ENCODE data around the gene PBX1.

The PBX1 gene

DNA sequence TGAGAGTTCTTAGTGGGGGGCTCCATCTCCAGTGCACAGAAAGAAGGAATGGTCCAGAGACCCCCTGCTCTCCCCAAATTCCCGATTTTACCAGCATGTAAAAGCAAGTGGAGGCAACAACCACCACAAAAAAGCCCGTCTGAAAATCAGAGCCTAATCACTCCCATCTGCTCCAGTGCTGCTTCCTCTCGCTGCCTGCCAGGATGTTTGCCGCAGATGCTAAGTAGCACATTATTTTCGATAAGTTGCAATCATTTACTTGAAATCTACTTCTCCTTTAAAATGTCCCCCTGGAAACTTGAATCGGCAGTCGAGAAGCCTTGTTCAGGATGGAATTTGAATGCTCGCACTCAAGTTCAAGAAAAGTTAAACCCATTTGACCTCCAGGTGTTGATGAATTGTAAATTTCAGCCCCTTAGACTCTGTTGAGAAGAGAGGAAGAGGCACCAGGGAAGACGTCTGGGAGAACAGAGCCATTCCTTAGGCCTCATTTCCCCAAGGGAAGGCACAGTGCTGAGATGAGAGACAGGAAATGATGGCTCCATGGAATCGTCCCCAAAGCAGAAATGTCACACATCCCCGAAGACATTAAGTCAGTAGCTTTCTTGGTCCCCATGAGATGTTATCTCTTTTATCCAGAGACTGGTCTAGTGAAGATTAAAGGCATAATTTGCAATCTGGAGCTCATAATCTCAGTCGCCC, 221.3 kb downstream of the PBX1 start:
- no peak for DNase-seq (ENCODE audit: low spot score)

DNA sequence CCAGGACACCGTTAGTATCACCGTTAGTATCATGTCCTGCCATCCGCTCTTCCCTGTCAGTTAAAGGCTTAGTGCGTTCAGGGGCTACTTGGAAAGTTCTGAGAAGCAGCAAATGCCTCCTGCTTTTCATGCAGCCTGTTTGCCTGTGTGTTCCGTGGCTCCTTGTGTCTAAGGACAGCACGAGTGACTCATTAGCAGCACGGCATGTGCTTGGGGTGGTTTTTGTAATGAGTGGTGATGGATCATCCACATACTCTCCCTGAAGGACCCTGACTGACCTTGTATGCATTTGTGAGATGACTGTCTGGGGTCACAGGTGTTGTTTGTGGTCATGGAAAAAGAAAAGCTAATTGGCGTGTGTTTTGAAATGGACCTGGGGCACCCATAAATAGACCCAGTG, 221.9 kb downstream of the PBX1 start:
- DNase-seq (ENCODE audit: low spot score): peak; percentile 79

DNA sequence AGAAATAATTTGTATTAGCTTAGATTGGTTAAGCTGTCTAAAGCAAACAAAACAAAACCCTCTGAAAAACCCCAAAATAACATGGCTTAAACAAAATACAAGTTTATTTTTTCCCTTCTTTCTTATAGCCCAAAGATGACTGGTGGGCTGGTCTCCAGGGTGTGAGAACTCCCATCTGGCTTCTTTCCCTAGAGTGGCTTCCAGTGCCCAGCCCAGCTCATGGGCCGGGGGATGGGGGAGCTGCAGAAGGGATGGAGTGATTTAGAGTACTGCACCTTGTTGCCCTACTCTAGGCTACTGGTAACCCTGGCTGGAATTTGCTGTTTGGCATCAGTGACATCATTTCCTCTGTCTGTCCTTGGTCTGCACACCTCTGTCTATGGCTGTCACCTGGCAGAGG, 223.0 kb downstream of the PBX1 start:
- no peak for DNase-seq (ENCODE audit: low spot score)

DNA sequence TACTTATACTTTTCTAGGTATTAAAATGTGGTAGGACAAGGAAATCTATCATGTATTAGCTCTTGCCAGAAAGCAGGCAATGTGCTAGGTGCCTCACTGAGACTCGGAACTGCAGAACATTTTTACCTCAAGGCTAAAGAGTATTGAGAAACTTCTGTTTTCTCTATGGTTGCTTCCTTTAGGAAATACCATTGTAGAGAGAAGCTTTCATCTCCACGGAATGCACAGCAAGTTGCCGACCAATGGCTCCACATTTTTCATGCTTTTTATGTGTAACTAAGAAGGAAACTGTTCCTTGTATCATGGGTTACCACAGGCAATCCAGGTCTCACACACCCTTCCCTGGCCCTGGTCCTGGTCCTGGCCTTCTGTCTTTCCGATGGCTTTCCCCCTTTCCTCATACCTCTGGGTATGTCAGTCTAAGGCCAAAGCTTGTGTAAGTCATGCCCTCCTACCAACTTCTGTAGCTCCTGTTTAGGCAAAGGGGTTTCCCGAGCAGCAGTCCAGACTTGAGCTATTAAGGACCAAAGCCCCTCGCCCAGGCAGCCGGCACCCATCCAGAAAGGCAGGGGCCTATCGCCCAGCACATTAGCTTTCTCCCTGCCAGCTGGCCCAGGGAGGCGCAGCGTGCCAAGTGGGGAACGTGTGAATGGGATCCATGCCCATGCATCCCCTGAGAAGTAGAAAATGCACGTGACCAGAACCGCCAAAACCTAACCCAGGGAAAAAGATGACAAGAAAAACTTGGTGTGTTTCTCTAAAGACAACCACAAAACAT, 225.0 kb downstream of the PBX1 start:
- DNase-seq (ENCODE audit: low spot score): no peak

DNA sequence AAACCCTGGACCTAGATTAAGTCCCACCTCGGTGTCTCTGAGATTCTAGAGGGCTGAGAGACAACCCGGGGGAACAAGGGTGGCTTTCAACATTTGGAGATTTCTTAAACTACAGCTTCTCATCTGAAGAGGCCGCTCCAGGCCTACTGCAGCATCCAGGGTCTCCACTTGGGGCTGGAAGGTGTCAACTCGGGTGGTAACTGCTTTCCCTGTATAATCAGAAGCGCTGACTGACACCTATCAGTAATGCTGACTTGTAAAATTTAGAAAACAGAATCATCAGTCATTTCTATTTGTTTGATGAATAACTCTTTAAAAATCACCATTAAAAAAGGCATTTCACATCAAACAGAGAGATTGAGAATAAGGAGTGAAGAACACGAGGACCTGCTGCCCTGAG, 226.0 kb downstream of the PBX1 start:
- no peak for DNase-seq (ENCODE audit: low spot score)

DNA sequence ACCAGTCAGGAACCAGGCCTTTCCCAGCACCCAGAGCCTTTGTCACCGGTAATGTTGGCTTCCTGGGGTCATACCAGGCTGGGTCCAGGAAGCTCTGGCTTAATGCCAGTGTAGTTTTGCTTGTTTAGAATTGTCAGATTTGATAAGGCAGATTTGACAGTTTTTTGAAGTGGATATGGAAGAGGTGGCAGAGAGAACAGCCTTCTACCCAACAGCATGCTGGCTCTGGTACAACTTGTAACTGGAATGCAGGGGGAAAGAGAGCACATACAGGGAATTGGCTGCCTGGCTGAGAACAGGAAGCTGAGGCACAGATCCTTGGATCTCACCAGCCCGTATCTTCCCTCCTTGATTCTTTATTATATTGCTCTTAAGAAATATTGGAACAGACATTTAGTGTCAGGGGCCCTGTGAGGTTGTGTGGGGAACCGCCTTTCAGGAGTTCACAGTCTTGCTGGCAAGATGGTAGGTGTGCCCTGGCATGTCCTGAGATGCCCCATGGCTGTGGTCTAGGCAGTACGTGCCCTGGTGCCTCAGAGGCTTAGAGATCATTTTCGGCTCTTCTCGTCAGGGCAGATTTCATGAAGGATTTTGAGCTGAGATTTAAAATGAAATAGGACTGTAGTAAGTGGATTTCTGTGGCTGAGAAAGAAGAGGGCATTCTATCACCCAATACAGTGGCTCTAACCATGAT, 227.0 kb downstream of the PBX1 start:
- no peak for DNase-seq (ENCODE audit: low spot score)

DNA sequence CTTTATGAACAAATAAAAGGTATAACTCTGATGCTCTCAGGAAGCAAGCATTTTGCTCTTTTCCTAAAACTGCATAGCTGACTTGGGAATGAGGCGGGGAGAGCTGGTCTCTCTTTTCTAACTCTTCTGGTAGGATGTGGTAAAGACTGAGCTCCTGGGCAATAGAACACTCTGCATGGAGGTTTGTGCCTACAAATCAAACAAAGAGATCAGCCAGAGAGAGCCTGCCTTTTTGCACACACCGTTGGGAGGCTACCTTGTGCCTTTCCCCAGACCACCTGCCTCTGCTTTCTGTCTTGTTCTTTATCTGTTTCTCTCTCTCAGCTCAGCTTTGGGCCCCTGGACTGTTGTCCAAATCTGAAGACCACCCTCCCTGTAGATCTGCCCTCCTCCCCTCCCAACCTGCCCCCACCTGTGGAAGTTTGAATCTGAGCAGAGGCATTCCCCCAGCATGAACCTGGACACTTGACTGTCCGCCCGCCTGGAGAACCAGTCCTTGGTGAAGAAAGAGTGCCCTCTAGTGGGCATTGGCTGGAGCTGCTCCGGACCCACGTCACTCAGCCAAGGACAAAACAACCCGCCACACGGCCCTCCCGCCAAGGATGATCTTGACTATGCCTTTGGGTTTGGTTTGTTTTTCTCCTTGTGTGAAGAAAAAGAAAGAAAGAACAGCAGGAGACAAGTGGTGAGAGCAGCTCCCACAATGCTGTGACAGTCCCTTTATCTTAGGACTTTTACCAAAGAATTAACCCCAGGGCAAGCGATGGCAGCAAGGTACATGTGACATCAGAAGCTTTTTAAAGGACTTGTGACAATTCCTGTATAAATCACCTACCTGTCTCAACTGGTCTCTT, 228.2 kb downstream of the PBX1 start:
- peak; percentile 74 for DNase-seq (ENCODE audit: low spot score)

DNA sequence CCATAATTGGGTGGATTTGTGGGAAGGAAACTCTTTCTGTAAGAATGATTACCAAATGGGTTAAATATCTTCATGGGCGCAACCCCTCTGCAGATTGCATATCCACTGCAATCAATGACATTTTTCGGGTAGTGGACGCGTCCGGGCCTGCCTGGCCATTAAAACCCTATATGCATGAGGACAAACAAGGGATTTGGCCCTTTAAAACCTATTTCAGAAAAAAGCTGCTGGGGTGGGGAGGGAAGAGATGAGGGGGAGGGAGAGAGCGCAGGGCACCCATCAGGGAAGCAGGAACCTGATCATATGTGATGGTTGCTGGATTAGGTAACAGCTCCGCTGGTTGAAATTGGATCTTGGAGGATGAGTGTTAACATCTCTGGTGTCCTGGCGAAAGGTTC, 228.8 kb downstream of the PBX1 start:
- DNase-seq (ENCODE audit: low spot score): no peak

DNA sequence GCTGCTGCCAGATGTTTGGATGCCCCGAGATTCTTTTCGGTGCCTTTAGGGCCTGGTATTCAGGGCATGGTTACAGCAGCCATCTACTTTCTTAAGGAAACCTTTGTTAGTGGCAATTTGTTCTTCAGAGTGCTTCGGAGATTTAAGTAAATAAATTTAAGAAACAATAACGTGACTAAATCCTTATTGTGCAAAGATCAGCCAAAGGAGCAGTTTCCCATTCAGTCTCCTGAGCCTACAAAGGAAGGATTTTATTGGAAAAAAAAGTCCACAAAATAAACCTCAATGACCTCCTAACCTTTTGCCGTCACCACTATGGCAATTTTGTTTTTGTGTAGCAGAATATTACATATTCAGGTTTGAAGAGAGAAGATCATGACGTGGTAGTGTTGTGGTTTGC, 231.1 kb downstream of the PBX1 start:
- no peak for DNase-seq (ENCODE audit: low spot score)

DNA sequence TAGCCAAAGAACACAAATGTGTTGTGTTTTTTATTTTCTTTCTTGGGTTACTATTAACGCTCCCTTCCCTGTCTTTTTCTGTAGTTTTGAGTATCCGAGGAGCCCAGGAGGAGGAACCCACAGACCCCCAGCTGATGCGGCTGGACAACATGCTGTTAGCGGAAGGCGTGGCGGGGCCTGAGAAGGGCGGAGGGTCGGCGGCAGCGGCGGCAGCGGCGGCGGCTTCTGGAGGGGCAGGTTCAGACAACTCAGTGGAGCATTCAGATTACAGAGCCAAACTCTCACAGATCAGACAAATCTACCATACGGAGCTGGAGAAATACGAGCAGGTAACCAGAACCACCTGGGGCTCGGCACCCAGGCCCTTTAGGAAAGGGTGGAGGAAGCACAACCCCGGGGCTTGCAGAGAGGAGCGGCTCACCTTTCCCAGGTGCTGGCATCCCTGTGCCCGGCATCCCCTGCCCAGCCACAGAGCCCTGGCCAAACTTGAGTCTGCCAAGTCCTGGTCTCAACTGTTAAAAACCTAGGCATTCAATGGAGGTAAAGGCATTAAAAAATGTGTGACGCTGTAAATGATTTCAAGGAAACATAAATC, 233.5 kb downstream of the PBX1 start:
- DNase-seq (ENCODE audit: low spot score): no peak

DNA sequence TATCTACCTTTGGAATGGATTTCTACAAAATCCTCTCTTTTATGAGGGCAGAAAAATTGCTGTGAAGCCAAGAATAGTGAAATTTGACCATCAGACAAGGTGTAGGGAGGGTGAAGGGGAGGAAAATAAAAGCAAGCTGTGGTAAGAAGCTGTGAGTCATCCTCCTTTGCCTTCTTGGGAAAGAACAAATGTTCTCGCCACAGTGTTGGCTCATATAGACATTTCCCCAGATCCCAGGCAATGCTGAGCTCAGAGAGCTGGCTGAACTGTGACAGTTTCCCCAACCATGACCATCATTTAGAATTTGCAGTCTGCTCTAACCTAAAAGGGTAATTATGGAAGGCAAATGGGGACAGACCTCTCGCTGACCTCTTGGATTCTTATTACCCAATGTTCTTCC, 235.4 kb downstream of the PBX1 start:
- DNase-seq (ENCODE audit: low spot score): peak; percentile 81

DNA sequence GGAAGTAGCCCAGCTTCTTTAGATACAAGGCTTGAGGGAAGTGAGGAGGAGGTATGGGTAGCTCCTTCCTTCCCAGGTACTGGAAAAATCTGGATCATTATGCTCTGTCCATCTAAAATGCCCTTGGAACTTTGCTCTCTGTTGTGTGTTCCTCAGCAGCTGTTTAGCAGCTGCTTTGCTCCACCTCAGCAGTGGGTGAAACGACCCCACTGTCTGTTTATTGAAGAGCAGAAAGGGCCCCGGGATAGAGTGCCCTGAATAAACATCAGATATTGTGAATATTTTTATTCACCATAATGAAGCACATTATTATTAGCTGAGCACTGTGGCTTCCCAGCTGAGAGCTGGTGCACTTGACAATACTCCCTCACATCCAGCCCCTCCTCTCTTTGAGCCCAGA, 237.9 kb downstream of the PBX1 start:
- no peak for DNase-seq (ENCODE audit: low spot score)

DNA sequence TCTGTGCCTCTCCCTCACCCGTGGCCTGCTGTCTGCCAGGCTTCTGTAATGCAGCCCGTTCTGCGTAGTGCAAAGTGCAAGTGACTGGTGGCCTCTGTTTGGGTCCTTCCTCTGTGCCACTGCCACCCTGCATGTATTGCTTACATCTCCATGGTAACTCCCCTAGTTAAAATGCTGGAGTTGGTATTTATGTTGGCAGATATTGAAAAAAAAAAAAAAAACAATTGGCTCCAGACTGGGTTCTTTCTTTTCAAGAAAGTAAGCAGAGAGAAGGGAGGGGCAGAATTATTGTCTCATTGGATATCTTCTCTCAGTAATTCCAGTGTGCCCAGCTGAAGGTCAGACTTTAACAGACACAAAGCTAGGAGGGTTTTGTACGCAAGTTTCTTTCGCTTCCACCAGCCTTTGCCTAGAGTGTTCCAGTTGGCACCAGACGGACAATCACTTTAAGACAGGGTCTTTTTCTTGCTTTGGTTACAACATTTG, 242.3 kb downstream of the PBX1 start:
- DNase-seq (ENCODE audit: low spot score): no peak

DNA sequence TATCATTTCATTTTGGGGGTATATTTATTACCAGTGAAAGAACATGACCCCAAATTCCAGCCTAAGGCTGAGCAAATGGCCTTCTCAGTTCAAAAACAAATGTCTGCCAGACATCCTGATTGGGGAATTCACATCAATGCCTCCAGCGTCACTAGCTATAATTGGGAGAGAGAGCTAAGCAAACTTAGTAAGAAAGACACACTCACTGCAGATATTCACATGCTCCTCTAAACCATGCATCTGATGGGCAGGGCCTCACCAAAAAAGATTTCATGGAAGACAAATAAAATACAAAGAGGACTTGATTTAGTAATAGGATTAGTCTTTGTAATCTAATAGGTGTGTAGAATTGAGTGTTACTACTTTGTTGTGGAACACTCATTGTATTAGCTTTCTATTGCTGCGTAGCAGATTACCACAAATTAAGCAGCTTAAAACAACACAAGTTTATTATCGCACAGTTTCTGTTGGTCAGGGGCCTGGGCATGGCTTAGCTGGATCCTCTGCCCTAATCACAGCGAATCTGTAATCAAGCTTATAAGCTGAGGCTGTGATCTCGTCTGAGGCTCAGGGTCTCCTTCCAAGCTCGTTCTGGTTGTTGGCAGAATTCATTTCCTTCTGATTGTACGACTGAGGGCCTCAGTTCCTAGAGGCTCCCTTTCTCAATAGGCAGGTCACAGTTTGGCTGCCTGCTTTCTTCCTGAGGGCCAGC, 243.0 kb downstream of the PBX1 start:
- DNase-seq (ENCODE audit: low spot score): no peak

DNA sequence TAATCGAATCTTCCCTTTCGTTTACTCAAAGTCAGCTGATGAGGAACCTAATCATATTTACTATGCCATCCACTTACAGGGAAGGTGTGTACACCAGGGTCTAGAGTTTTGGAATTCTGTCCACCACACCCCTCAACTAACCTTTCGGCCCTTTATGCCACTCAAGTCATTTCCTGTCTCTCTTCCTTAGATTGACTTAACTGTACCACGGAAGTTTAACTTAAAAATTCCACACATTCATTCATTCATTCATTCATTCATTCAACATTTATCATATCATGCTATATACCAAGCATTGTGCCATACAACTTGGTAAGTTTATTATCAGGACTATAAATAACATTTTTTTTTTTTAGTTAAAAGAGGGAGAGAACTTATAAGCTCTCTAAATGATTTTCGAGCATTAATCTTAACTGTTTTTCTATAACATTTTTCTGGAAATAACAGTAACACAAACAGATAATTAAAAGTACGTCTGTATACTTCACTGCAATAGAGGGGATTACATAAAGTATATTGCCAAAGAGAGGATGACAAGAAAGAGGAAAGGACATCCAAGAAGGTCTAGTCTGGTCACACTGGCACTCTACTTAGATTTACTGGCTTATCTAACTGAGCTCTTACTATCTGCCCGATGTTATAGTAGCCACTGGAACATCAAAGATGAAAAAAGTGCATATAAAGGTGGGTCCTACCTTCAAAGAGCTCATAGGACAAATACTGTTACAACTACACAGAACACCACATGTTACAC, 243.7 kb downstream of the PBX1 start:
- DNase-seq (ENCODE audit: low spot score): no peak

DNA sequence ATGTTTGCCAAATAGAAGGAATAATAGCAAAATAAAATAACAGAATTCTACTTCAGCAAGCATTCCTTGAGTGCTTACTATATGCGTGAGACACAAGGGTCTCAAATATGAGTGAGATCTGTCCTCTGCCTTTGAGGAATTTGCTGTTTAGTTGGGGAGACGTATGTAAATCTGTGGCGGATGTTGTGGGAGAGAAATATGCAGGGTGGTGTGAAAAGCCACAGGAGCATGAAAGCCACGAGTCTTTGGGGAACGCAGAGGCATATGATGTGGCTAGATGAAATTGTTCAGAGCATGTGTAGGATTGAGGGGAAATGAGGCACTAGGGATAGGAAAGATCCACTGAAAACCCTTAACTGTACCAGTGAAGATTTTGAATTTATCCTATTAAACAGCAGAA, 244.4 kb downstream of the PBX1 start:
- DNase-seq (ENCODE audit: low spot score): peak; percentile 9

DNA sequence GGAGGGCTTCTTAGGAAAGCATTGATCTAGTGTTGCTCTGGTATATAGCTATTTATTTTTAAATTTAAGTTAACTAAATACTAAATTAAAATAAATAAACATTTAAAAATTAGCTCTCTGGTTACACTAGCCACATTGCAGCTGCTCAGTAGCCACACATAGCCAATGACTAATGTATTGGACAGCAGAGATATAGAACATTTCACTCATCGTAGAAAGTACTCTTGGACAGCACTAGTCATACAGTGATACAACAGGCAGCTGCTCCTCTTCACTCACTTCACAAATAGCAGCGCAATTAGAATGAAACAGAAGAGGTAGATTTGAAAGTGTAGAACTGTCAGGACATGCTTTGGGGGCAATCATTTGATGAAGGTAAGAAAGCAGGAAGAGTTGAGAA, 245.4 kb downstream of the PBX1 start:
- DNase-seq (ENCODE audit: low spot score): no peak

DNA sequence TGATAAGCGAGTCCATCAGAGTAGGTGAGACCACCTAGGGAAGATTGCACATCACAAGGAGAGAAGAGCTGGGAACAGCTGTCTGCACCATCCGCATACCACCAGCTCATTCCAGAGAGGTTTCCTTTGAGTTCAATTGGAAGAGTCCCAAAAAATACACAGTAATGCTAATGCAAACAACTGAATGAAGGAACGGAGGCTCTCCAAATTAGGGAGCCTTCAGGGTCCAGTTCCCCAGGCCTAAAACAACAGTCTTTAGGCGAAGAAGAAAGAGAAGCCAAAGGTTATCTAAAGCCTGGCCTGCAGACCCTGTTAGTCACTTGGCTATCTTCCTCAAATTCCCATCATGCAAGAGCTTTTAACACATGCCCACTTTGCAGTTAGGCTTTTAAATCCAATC, 246.4 kb downstream of the PBX1 start:
- DNase-seq (ENCODE audit: low spot score): no peak

DNA sequence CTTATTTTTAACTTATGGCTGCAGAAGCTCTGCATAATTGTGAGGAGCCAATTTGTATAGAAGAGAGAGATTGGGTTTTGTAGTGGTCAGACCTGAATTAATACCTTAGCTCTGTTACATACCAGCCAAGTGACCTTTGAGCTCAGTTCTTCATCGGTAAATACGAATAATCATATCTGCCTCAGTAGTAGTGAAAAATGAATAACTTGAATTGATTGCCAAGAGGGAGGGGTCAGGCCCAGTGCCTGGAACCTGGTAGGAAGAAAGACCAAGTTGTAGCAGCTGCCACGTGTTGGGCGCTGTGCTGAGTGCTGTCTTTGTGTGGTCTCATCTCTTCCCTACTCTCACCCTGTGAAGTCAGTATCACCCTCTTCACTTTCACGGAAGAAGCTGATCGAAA, 247.5 kb downstream of the PBX1 start:
- DNase-seq (ENCODE audit: low spot score): no peak

DNA sequence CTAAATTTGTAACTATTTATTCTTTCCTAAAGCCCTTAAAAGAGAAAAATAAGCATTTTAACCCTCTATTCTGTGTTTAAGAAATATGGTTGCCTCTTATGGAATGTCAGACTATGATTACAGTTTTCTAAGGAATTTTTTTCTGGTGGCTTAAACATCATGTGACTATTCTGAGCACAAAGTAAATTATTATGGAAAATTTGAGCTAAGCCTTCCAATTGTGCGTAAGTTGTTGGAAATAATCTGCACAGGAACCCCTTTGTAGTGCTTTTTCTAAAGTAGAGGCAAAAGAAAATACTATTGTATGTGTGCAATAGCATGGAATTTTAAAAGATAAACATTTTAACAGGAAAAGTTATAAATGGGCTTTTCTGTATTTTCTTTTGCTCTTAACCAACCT, 254.8 kb downstream of the PBX1 start:
- no peak for DNase-seq (ENCODE audit: low spot score)
